Testis (tissue), 3 donors: ENCODE measurements around the gene RIOX2. TPM values are rescaled to one million over a fixed set of nuclear protein-coding genes. Genes with fewer than 3 reads are reported as not detected.

ENCODE experiments used
- DNase-seq: peaks from one replicate; pipeline ENCODE4 v3.0.0-alpha.2; 2019
- H3K27ac ChIP-seq, 2 donors: fragments of 200-600 bp; sonication (generic); one replicate each; pipeline ENCODE4 v1.5.1; 2019
- H3K27me3 ChIP-seq: fragments of 200-600 bp; sonication (generic); one replicate; pipeline ENCODE4 v1.5.1; 2019
- H3K36me3 ChIP-seq: fragments of 200-600 bp; sonication (generic); one replicate; pipeline ENCODE4 v1.5.1; 2017; ENCODE audit warnings: low read depth; ENCODE audit errors: missing control alignments
- H3K4me1 ChIP-seq: fragments of 200-600 bp; sonication (generic); one replicate; pipeline ENCODE4 v1.5.1; 2019
- H3K4me3 ChIP-seq, 2 donors: fragments of 200-600 bp; sonication (generic); one replicate each; pipeline ENCODE4 v1.5.1; 2017 to 2019
- H3K9me3 ChIP-seq: fragments of 200-600 bp; sonication (generic); one replicate; pipeline ENCODE4 v1.5.1; 2017
- CTCF ChIP-seq, 3 experiments: fragments of 450-650 bp in 2 of 3; fragments of 200-600 bp in 1 of 3; sonication (generic) in 1 of 3; IDR thresholded peaks; one replicate each; pipeline ENCODE4 v1.5.1; 2016 to 2019; ENCODE audit warnings: antibody characterized with exemption in 3 of 3, mild to moderate bottlenecking in 2 of 3, moderate library complexity in 1 of 3
- POLR2A ChIP-seq: fragments of 450-650 bp; IDR thresholded peaks from one replicate; pipeline ENCODE4 v1.6.1; 2017; ENCODE audit warnings: antibody characterized with exemption, mild to moderate bottlenecking, moderate library complexity
- WGBS, 2 donors: methylation state at CpG; one replicate each; pipeline ENCODE4 v1.1.5; 2018; 5-methylcytosine and 5-hydroxymethylcytosine counted together
- intact Hi-C: fragments of 100-400 bp; cut with DNase I; formaldehyde crosslinking; loops from one replicate; pipeline ENCODE4 v1.15.1; 2023; ENCODE audit warnings: low total_unique reads
- polyA plus RNA-seq: library from polyadenylated mRNA; stranded (reverse); fragments of 350-450 nt; fragmentation: Illumina TruSeq; extraction: RNeasy Lipid Tissue Mini Kit (QIAGEN cat#74804); gene quantifications from one replicate; pipeline ENCODE4 v1.2.3, GENCODE V29; 2014; ENCODE audit warnings: low read depth, low replicate concordance; ENCODE audit not compliant: insufficient read depth
- total RNA-seq, 2 donors: library from RNA; depleted of rRNA; stranded (reverse); fragments of >200 nt; gene quantifications; one replicate each; pipeline ENCODE4 v1.2.3, GENCODE V29; 2016

RIOX2 gene
- total and polyA plus RNA-seq, 3 donors from 2014 or later: 14.0 to 22.5 (median 16.3) TPM

- TF ChIP-seq CTCF (IDR thresholded peaks at IDR 0.05) (no peak), POLR2A (no peak)
- intact Hi-C loops: no loop called here
- H3K4me1 ChIP-seq: no peaks in the 10 kb centered on the region
- DNase-seq: no peak
- no peaks in the 10 kb centered on the region for H3K9me3 ChIP-seq
- no peaks in the 10 kb centered on the region for H3K36me3 ChIP-seq
- no peak overlapping the region for H3K4me3 ChIP-seq
- no peaks in the 10 kb centered on the region for H3K27me3 ChIP-seq
- no peak overlapping the region for H3K27ac ChIP-seq
- WGBS, 2 donors: 52 to 55% methylated on average over 1 of the region's 1 CpG
Observed at GRCh38 chr3:97999994-98000393, 27.8 kb upstream of the RIOX2 start.

GRCh38 chr3:97999103-97999502, 26.9 kb upstream of the RIOX2 start:
- intact Hi-C loops: no loop called here
- no peaks in the 10 kb centered on the region for H3K27me3 ChIP-seq
- no peaks in the 10 kb centered on the region for H3K4me1 ChIP-seq
- H3K4me3 ChIP-seq: no peak overlapping the region
- no peak overlapping the region for H3K27ac ChIP-seq
- H3K9me3 ChIP-seq: no peaks in the 10 kb centered on the region
- no peaks in the 10 kb centered on the region for H3K36me3 ChIP-seq
- TF ChIP-seq POLR2A: no peak
- no peak for TF ChIP-seq CTCF (IDR thresholded peaks at IDR 0.05)
- 74 to 76% methylated on average over 5 of the region's 5 CpGs for whole genome bisulfite sequencing, 2 donors
- DNase-seq: no peak

DNA sequence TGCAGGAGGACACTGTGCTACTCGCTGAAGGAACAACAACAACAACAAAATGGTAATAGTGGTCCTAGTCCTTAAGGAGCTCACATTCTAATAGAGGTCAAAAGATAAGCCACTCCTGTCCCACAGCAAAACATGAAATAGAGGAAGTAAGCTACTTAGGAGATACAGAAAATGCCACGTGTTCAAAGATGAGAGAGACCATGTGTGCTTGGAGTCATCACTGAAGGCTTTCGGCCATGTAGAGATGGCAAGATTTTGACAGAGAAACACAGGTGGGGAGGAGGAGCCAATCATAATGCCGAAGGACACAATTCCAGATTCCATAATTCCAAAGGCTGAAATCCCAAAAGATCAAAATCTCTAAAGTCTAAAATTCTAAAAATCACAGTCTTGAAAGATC, 24.8 kb upstream of the RIOX2 start:
- no peaks in the 10 kb centered on the region for H3K27me3 ChIP-seq
- intact Hi-C loops: no loop called here
- TF ChIP-seq POLR2A: no peak
- TF ChIP-seq CTCF (IDR thresholded peaks at IDR 0.05): no peak
- 84 to 85% methylated on average over 4 of the region's 4 CpGs for WGBS, 2 donors
- no peak for DNase-seq
- H3K4me1 ChIP-seq: no peaks in the 10 kb centered on the region
- H3K4me3 ChIP-seq: no peak overlapping the region
- H3K9me3 ChIP-seq: no peaks in the 10 kb centered on the region
- H3K27ac ChIP-seq: no peak overlapping the region
- no peaks in the 10 kb centered on the region for H3K36me3 ChIP-seq

- Histone ChIP-seq H3K36me3 (no peaks in the 10 kb centered on the region), H3K9me3 (no peaks in the 10 kb centered on the region), H3K4me1 (no peaks in the 10 kb centered on the region), H3K4me3 (no peak overlapping the region), H3K27me3 (no peaks in the 10 kb centered on the region), H3K27ac (no peak overlapping the region)
- no peak for DNase-seq
- WGBS, 2 donors: 87 to 89% methylated on average over 2 of the region's 2 CpGs
- no peak for TF ChIP-seq CTCF (IDR thresholded peaks at IDR 0.05)
- no peak for TF ChIP-seq POLR2A
- intact Hi-C loops: no loop called here
Observed at GRCh38 chr3:97994328-97994945, 22.2 kb upstream of the RIOX2 start.

DNA sequence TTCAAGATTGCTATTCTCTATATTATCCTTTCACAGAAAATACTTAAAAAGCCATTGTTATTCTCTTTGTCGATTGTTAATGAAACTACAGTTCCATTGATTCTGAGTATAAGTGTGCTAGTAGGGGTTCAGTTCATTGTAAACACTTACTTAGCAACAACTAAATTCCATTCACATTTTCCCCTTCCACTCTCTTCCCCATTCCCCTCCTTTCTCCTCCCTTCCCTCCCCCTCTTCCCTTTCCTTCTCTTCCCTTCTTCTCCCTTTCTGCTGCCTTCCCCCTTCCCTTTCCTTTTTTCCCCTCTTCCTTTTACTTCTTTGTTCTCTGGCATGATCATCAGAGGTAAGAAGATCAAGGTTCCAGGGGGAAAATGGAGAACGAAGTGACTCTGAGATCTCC, 21.3 kb upstream of the RIOX2 start:
- Histone ChIP-seq H3K36me3 (no peaks in the 10 kb centered on the region), H3K9me3 (no peaks in the 10 kb centered on the region), H3K27ac (no peak overlapping the region), H3K4me1 (no peaks in the 10 kb centered on the region), H3K27me3 (no peaks in the 10 kb centered on the region), H3K4me3 (no peak overlapping the region)
- DNase-seq: no peak
- TF ChIP-seq CTCF (IDR thresholded peaks at IDR 0.05) (no peak), POLR2A (no peak)
- WGBS, 2 donors: 76 to 79% methylated on average over 2 of the region's 2 CpGs
- intact Hi-C loops: no loop called here
